ENCODE measurements around the gene BLTP1. TPM values are rescaled to one million over a fixed set of nuclear protein-coding genes. Genes with fewer than 3 reads are reported as not detected.

BLTP1 gene
- total RNA-seq, 6 experiments from 2014 or later: 25.6 to 30.7 (median 29.3) TPM

- no peaks in the 10 kb centered on the region for H3K9me3 Mint-ChIP-seq
- peaks cover 3% of the 10 kb centered on the region for H3K27me3 Mint-ChIP-seq (ENCODE audit: insufficient read depth)
- H3K4me3 Mint-ChIP-seq: no peak overlapping the region
- TF ChIP-seq CTCF (IDR thresholded peaks at IDR 0.05): no peak
- no peak for DNase-seq
- H3K4me1 Mint-ChIP-seq (ENCODE audit: low read depth): no peaks in the 10 kb centered on the region
- no peaks in the 10 kb centered on the region for H3K36me3 Mint-ChIP-seq (ENCODE audit: low read depth)
- no peak overlapping the region for H3K27ac Mint-ChIP-seq
Measured at GRCh38 chr4:122118243-122118642, 33.9 kb upstream of the BLTP1 start.

- no peaks in the 10 kb centered on the region for H3K4me1 Mint-ChIP-seq (ENCODE audit: low read depth)
Measured at GRCh38 chr4:122119739-122120138, 32.4 kb upstream of the BLTP1 start.

GRCh38 chr4:122121593-122121992 lies 30.5 kb upstream of the BLTP1 start:
- DNase-seq: no peak
- Mint-ChIP-seq H3K4me3 (no peak overlapping the region), H3K27me3 (ENCODE audit: insufficient read depth) (peaks cover 3% of the 10 kb centered on the region), H3K36me3 (ENCODE audit: low read depth) (no peaks in the 10 kb centered on the region), H3K9me3 (no peaks in the 10 kb centered on the region), H3K4me1 (ENCODE audit: low read depth) (no peaks in the 10 kb centered on the region), H3K27ac (no peak overlapping the region)
- no peak for TF ChIP-seq CTCF (IDR thresholded peaks at IDR 0.05)

More at GRCh38 chr4:122119739-122120138, 32.4 kb upstream of the BLTP1 start:
- Mint-ChIP-seq H3K9me3 (no peaks in the 10 kb centered on the region), H3K4me3 (no peak overlapping the region), H3K27ac (no peak overlapping the region), H3K27me3 (ENCODE audit: insufficient read depth) (peaks cover 3% of the 10 kb centered on the region), H3K36me3 (ENCODE audit: low read depth) (no peaks in the 10 kb centered on the region)
- TF ChIP-seq CTCF (IDR thresholded peaks at IDR 0.05): no peak
- no peak for DNase-seq

GRCh38 chr4:122122083-122122482 lies 30.0 kb upstream of the BLTP1 start:
- no peaks in the 10 kb centered on the region for H3K9me3 Mint-ChIP-seq
- no peaks in the 10 kb centered on the region for H3K4me1 Mint-ChIP-seq (ENCODE audit: low read depth)
- H3K4me3 Mint-ChIP-seq: no peak overlapping the region
- TF ChIP-seq CTCF (IDR thresholded peaks at IDR 0.05): no peak
- H3K27ac Mint-ChIP-seq: no peak overlapping the region
- H3K27me3 Mint-ChIP-seq (ENCODE audit: insufficient read depth): peaks cover 3% of the 10 kb centered on the region
- DNase-seq: no peak
- H3K36me3 Mint-ChIP-seq (ENCODE audit: low read depth): no peaks in the 10 kb centered on the region

- TF ChIP-seq CTCF (IDR thresholded peaks at IDR 0.05): no peak
- H3K4me1 Mint-ChIP-seq (ENCODE audit: low read depth): no peaks in the 10 kb centered on the region
- no peaks in the 10 kb centered on the region for H3K9me3 Mint-ChIP-seq
- H3K27me3 Mint-ChIP-seq (ENCODE audit: insufficient read depth): peaks cover 2% of the 10 kb centered on the region
- no peak overlapping the region for H3K27ac Mint-ChIP-seq
- no peak overlapping the region for H3K4me3 Mint-ChIP-seq
- no peak for DNase-seq
- H3K36me3 Mint-ChIP-seq (ENCODE audit: low read depth): no peaks in the 10 kb centered on the region
Measured at GRCh38 chr4:122129061-122129460, 23.1 kb upstream of the BLTP1 start.

All from HFFc6 (cell line).